Karpas-422 (cell line): ENCODE results near the gene OR6K3. TPM values are rescaled to one million over a fixed set of nuclear protein-coding genes. Genes with fewer than 3 reads are reported as not detected.
"Not testable (repeated sequence)": the region's sequence is repeated elsewhere in the genome, so short reads cannot be mapped to it uniquely, and the experiment has no call there.

Source experiments
- DNase-seq: peaks from one replicate; pipeline ENCODE4 v3.0.0-alpha.2; 2015
- H2AFZ ChIP-seq: fragments of 200-600 bp; sonication (generic); 2 replicates; pipeline ENCODE4 v1.6.1; 2014; ENCODE audit warnings: antibody characterized with exemption, low read length, mixed read lengths
- H3K27ac ChIP-seq: fragments of 200-600 bp; sonication (generic); 2 replicates; pipeline ENCODE4 v1.5.1; 2014; ENCODE audit warnings: mild to moderate bottlenecking, low read length, moderate library complexity
- H3K27me3 ChIP-seq: fragments of 200-600 bp; sonication (generic); 2 replicates; pipeline ENCODE4 v1.6.1; 2014; ENCODE audit warnings: low read length, mixed read lengths
- H3K36me3 ChIP-seq: fragments of 200-600 bp; sonication (generic); 2 replicates; pipeline ENCODE4 v1.6.1; 2014; ENCODE audit warnings: low read length, mixed read lengths; ENCODE audit not compliant: insufficient read depth
- H3K4me1 ChIP-seq: fragments of 200-600 bp; sonication (generic); 2 replicates; pipeline ENCODE4 v1.6.1; 2014; ENCODE audit warnings: mild to moderate bottlenecking, low read length, mixed read lengths
- H3K4me2 ChIP-seq: fragments of 200-600 bp; sonication (generic); 2 replicates; pipeline ENCODE4 v1.6.1; 2014; ENCODE audit warnings: low read length, low read depth, mild to moderate bottlenecking; ENCODE audit not compliant: poor library complexity, severe bottlenecking
- H3K4me3 ChIP-seq: fragments of 200-600 bp; sonication (generic); 2 replicates; pipeline ENCODE4 v1.5.1; 2014; ENCODE audit warnings: mild to moderate bottlenecking, antibody characterized with exemption, low read length, mixed read lengths
- H3K79me2 ChIP-seq: fragments of 200-600 bp; sonication (generic); 2 replicates; pipeline ENCODE4 v1.6.1; 2014; ENCODE audit warnings: mild to moderate bottlenecking, low read length, mixed read lengths
- H3K9ac ChIP-seq: fragments of 200-600 bp; sonication (generic); 2 replicates; pipeline ENCODE4 v1.6.0; 2014; ENCODE audit warnings: low read length
- H3K9me2 ChIP-seq: fragments of 200-600 bp; sonication (generic), shearing (Covaris generic); replicated peaks from 2 replicates; pipeline ENCODE4 v1.6.0; 2014; ENCODE audit warnings: mild to moderate bottlenecking, low read length, moderate library complexity; ENCODE audit not compliant: insufficient read depth
- H3K9me3 ChIP-seq: fragments of 300-700, 200-600 bp; sonication (generic); 2 replicates; pipeline ENCODE4 v1.6.1; 2014; ENCODE audit warnings: low read length, mixed read lengths
- H4K20me1 ChIP-seq: fragments of 200-600 bp; sonication (generic); 2 replicates; pipeline ENCODE4 v1.6.1; 2014; ENCODE audit warnings: mild to moderate bottlenecking, antibody characterized with exemption, low read length, low read depth; ENCODE audit not compliant: insufficient read depth
- total RNA-seq: library from RNA; depleted of rRNA; stranded (reverse); fragments of >200 nt; shearing (Covaris generic); gene quantifications from 2 replicates; pipeline ENCODE4 v1.2.3, GENCODE V29; 2014; ENCODE audit warnings: low replicate concordance

OR6K3 gene
- total RNA-seq, 1 experiment from 2014 or later, result not detected

- Histone ChIP-seq H3K9me3 (no peaks in the 10 kb centered on the region), H3K36me3 (no peaks in the 10 kb centered on the region)
- no peak for DNase-seq
Observed at GRCh38 chr1:158692356-158692755, 28.2 kb downstream of the OR6K3 start.

GRCh38 chr1:158691907-158692306 lies 28.6 kb downstream of the OR6K3 start:
- no peak overlapping the region for H3K9ac ChIP-seq
- H3K36me3 ChIP-seq, result no peaks in the 10 kb centered on the region
- no peaks in the 10 kb centered on the region for H3K9me2 ChIP-seq
- H3K9me3 ChIP-seq, result no peaks in the 10 kb centered on the region
- no peaks in the 10 kb centered on the region for H3K27me3 ChIP-seq
- no peak for DNase-seq
- no peak overlapping the region for H3K27ac ChIP-seq
- no peaks in the 10 kb centered on the region for H3K4me1 ChIP-seq
- H3K79me2 ChIP-seq, result no peaks in the 10 kb centered on the region
- H4K20me1 ChIP-seq, result no peaks in the 10 kb centered on the region
- H3K4me3 ChIP-seq, result no peak overlapping the region
- H2AFZ ChIP-seq, result no peak overlapping the region
- no peak overlapping the region for H3K4me2 ChIP-seq

More at GRCh38 chr1:158692356-158692755, 28.2 kb downstream of the OR6K3 start:
- Histone ChIP-seq H3K79me2 (no peaks in the 10 kb centered on the region), H3K4me1 (no peaks in the 10 kb centered on the region), H4K20me1 (no peaks in the 10 kb centered on the region), H3K4me3 (no peak overlapping the region), H3K27ac (no peak overlapping the region), H2AFZ (no peak overlapping the region), H3K9me2 (no peaks in the 10 kb centered on the region), H3K9ac (no peak overlapping the region), H3K4me2 (no peak overlapping the region), H3K27me3 (no peaks in the 10 kb centered on the region)

GRCh38 chr1:158691149-158691548 lies 29.4 kb downstream of the OR6K3 start:
- H3K4me3 ChIP-seq, H2AFZ ChIP-seq: not testable (repeated sequence)

GRCh38 chr1:158689875-158690274 lies 30.6 kb downstream of the OR6K3 start:
- no peak overlapping the region for H2AFZ ChIP-seq
- no peak overlapping the region for H3K27ac ChIP-seq
- H3K36me3 ChIP-seq, result no peaks in the 10 kb centered on the region
- no peaks in the 10 kb centered on the region for H3K79me2 ChIP-seq
- no peaks in the 10 kb centered on the region for H4K20me1 ChIP-seq
- no peaks in the 10 kb centered on the region for H3K9me2 ChIP-seq
- no peak overlapping the region for H3K4me3 ChIP-seq
- no peak for DNase-seq
- no peak overlapping the region for H3K9ac ChIP-seq
- H3K4me2 ChIP-seq, result no peak overlapping the region
- H3K4me1 ChIP-seq, result no peaks in the 10 kb centered on the region
- H3K27me3 ChIP-seq, result no peaks in the 10 kb centered on the region
- no peaks in the 10 kb centered on the region for H3K9me3 ChIP-seq

More at GRCh38 chr1:158691149-158691548, 29.4 kb downstream of the OR6K3 start:
- not testable (repeated sequence) for H3K79me2 ChIP-seq, H4K20me1 ChIP-seq, H3K9me3 ChIP-seq, H3K27ac ChIP-seq, H3K27me3 ChIP-seq, H3K4me1 ChIP-seq, H3K36me3 ChIP-seq, H3K9me2 ChIP-seq, H3K9ac ChIP-seq, DNase-seq, H3K4me2 ChIP-seq

GRCh38 chr1:158689110-158689509 lies 31.4 kb downstream of the OR6K3 start:
- Histone ChIP-seq H3K4me3 (no peak overlapping the region), H3K9me3 (no peaks in the 10 kb centered on the region), H2AFZ (no peak overlapping the region), H3K79me2 (no peaks in the 10 kb centered on the region), H3K4me1 (no peaks in the 10 kb centered on the region), H3K9ac (no peak overlapping the region), H3K9me2 (no peaks in the 10 kb centered on the region), H3K36me3 (no peaks in the 10 kb centered on the region), H4K20me1 (no peaks in the 10 kb centered on the region), H3K27ac (no peak overlapping the region), H3K27me3 (no peaks in the 10 kb centered on the region), H3K4me2 (no peak overlapping the region)
- DNase-seq, result no peak

GRCh38 chr1:158688343-158688742 lies 32.2 kb downstream of the OR6K3 start:
- not testable (repeated sequence) for H3K27me3 ChIP-seq, H3K9me2 ChIP-seq, H3K9ac ChIP-seq, H3K79me2 ChIP-seq, H2AFZ ChIP-seq, DNase-seq, H3K4me3 ChIP-seq, H3K36me3 ChIP-seq, H3K4me1 ChIP-seq, H4K20me1 ChIP-seq, H3K27ac ChIP-seq, H3K9me3 ChIP-seq, H3K4me2 ChIP-seq

GRCh38 chr1:158687037-158687436 lies 33.5 kb downstream of the OR6K3 start:
- H3K9ac ChIP-seq, result no peak overlapping the region
- no peaks in the 10 kb centered on the region for H3K4me1 ChIP-seq
- H3K4me3 ChIP-seq, result no peak overlapping the region

GRCh38 chr1:158686111-158687009 lies 34.2 kb downstream of the OR6K3 start, which contains the start of gene SPTA1:
SPTA1 (minus strand) TSS chr1:158686715; CDS start chr1:158686517, 198 bp downstream.
- Histone ChIP-seq H4K20me1 (no peaks in the 10 kb centered on the region), H3K9me3 (no peaks in the 10 kb centered on the region), H3K27ac (no peak within 1 kb of the TSS), H3K4me2 (no peak within 1 kb of the TSS), H3K27me3 (no peaks in the 10 kb centered on the region), H3K9ac (no peak within 1 kb of the TSS), H2AFZ (no peak within 1 kb of the TSS), H3K36me3 (no peaks in the 10 kb centered on the region), H3K79me2 (no peaks in the 10 kb centered on the region), H3K4me3 (no peak within 1 kb of the TSS), H3K4me1 (no peaks in the 10 kb centered on the region), H3K9me2 (no peaks in the 10 kb centered on the region)
- DNase-seq, result no peak

More at GRCh38 chr1:158687037-158687436, 33.5 kb downstream of the OR6K3 start:
- H3K9me3 ChIP-seq, result no peaks in the 10 kb centered on the region
- no peak overlapping the region for H2AFZ ChIP-seq
- no peaks in the 10 kb centered on the region for H3K27me3 ChIP-seq
- H3K4me2 ChIP-seq, result no peak overlapping the region
- H3K79me2 ChIP-seq, result no peaks in the 10 kb centered on the region
- no peak overlapping the region for H3K27ac ChIP-seq
- no peaks in the 10 kb centered on the region for H3K9me2 ChIP-seq
- no peak for DNase-seq
- no peaks in the 10 kb centered on the region for H3K36me3 ChIP-seq
- no peaks in the 10 kb centered on the region for H4K20me1 ChIP-seq
